ENCODE results near the gene RNU6-9.
"Not testable (repeated sequence)": the region's sequence is repeated elsewhere in the genome, so short reads cannot be mapped to it uniquely, and the experiment has no call there.

The RNU6-9 gene

GRCh38 chr19:892894-893689 is at the start of gene RNU6-9, which contains the start of gene MED16:
TSS of gene RNU6-9 (plus strand) at chr19:893484.
TSS of gene MED16 (minus strand) at chr19:893187. CDS start at chr19:891131, 2,056 bp downstream.
- DNase-seq = peak; percentile 88

- DNase-seq = no peak
Measured at GRCh38 chr19:843836-844545, 49.3 kb upstream of the RNU6-9 start.

GRCh38 chr19:844546-844971 is 48.7 kb upstream of the RNU6-9 start:
- DNase-seq = no peak

GRCh38 chr19:845707-846521 is 47.4 kb upstream of the RNU6-9 start:
- no peak for DNase-seq

GRCh38 chr19:848386-848921 is 44.8 kb upstream of the RNU6-9 start:
- DNase-seq = no peak

GRCh38 chr19:849195-849594 is 44.1 kb upstream of the RNU6-9 start:
- DNase-seq = not testable (repeated sequence)

GRCh38 chr19:850221-850978 is 42.9 kb upstream of the RNU6-9 start:
- DNase-seq = no peak

- no peak for DNase-seq
Measured at GRCh38 chr19:850979-851335, 42.3 kb upstream of the RNU6-9 start.

GRCh38 chr19:852136-853013 is 40.9 kb upstream of the RNU6-9 start, which contains the start of gene ELANE:
TSS of gene ELANE (plus strand) at chr19:852303. CDS start at chr19:852329, 26 bp downstream.
- DNase-seq = no peak

GRCh38 chr19:853014-853585 is 40.2 kb upstream of the RNU6-9 start:
- no peak for DNase-seq

- DNase-seq = not testable (repeated sequence)
Measured at GRCh38 chr19:853614-854220, 39.6 kb upstream of the RNU6-9 start.

- no peak for DNase-seq
Measured at GRCh38 chr19:854549-854948, 38.7 kb upstream of the RNU6-9 start.

GRCh38 chr19:855142-855541 is 38.1 kb upstream of the RNU6-9 start:
- no peak for DNase-seq

GRCh38 chr19:855566-856120 is 37.6 kb upstream of the RNU6-9 start:
- DNase-seq = no peak

- no peak for DNase-seq
Measured at GRCh38 chr19:858284-858683, 35.0 kb upstream of the RNU6-9 start.

GRCh38 chr19:858868-859843 is 34.1 kb upstream of the RNU6-9 start, which contains the start of gene CFD:
TSS of gene CFD (plus strand) at chr19:859664. CDS start at chr19:859690, 26 bp downstream.
- DNase-seq = no peak

- no peak for DNase-seq
Measured at GRCh38 chr19:861141-861755, 32.0 kb upstream of the RNU6-9 start.

Measured in activated CD8-positive, alpha-beta memory T cell treated with anti-CD3 and anti-CD28 coated beads, Interleukin-2, amount 50 U/mL, for 4 hours (primary cell).